ENCODE measurements around the gene RAD51B. TPM values are rescaled to one million over a fixed set of nuclear protein-coding genes. Genes with fewer than 3 reads are reported as not detected.

Gene RAD51B
- total and polyA plus RNA-seq, 4 experiments from 2014 or later = 22.0 to 35.7 (median 31.4) TPM

- no peaks in the 10 kb centered on the region for H3K4me1 Mint-ChIP-seq
- no peaks in the 10 kb centered on the region for H3K27me3 Mint-ChIP-seq
- Histone ChIP-seq H3K36me3 (ENCODE audit: insufficient read depth, low read length) (no peaks in the 10 kb centered on the region), H3K27me3 (ENCODE audit: insufficient read depth, low read length) (no peaks in the 10 kb centered on the region), H3K27ac (ENCODE audit: low read depth, low read length) (no peak overlapping the region), H3K9me3 (ENCODE audit: control insufficient read depth in 1 of 2, low read length in 2 of 2) (no peaks in the 10 kb centered on the region), H3K4me1 (ENCODE audit: insufficient read depth, low read length) (no peaks in the 10 kb centered on the region), H3K4me3 (ENCODE audit: low read length in 2 of 2) (no peak overlapping the region)
- no peak for DNase-seq
- intact Hi-C loops (cut with micrococcal nuclease) = no loop called here
- H3K27ac Mint-ChIP-seq = no peak overlapping the region
- H3K9me3 Mint-ChIP-seq = peaks cover 0 to 2% (median 0%) of the 10 kb centered on the region in 8 donors
- POLR2A ChIA-PET (ENCODE audit: partially characterized antibody) = no interaction called here
- CTCF ChIA-PET (ENCODE audit: partially characterized antibody) = no interaction called here
- no peak overlapping the region for H3K4me3 Mint-ChIP-seq
- no peaks in the 10 kb centered on the region for H3K36me3 Mint-ChIP-seq
Observed at GRCh38 chr14:68011406-68012028, 191.9 kb downstream of the RAD51B start.

GRCh38 chr14:68012871-68013270 lies 193.3 kb downstream of the RAD51B start:
- Histone ChIP-seq H3K4me1 (ENCODE audit: insufficient read depth, low read length) (no peaks in the 10 kb centered on the region), H3K27ac (ENCODE audit: low read depth, low read length) (no peak overlapping the region), H3K27me3 (ENCODE audit: insufficient read depth, low read length) (no peaks in the 10 kb centered on the region), H3K4me3 (ENCODE audit: low read length in 2 of 2) (no peak overlapping the region), H3K36me3 (ENCODE audit: insufficient read depth, low read length) (no peaks in the 10 kb centered on the region), H3K9me3 (ENCODE audit: control insufficient read depth in 1 of 2, low read length in 2 of 2) (no peaks in the 10 kb centered on the region)
- no peaks in the 10 kb centered on the region for H3K36me3 Mint-ChIP-seq
- ChIA-PET POLR2A (ENCODE audit: partially characterized antibody) (no interaction called here), CTCF (ENCODE audit: partially characterized antibody) (no interaction called here)
- H3K27me3 Mint-ChIP-seq = no peaks in the 10 kb centered on the region
- DNase-seq = no peak
- H3K27ac Mint-ChIP-seq = no peak overlapping the region
- H3K9me3 Mint-ChIP-seq = peaks cover 0 to 2% (median 0%) of the 10 kb centered on the region in 8 donors
- no peaks in the 10 kb centered on the region for H3K4me1 Mint-ChIP-seq
- no peak overlapping the region for H3K4me3 Mint-ChIP-seq
- intact Hi-C loops (cut with micrococcal nuclease) = no loop called here

GRCh38 chr14:68013326-68013725 lies 193.7 kb downstream of the RAD51B start:
- H3K27me3 ChIP-seq (ENCODE audit: insufficient read depth, low read length) = no peaks in the 10 kb centered on the region
- Mint-ChIP-seq H3K27me3 (no peaks in the 10 kb centered on the region), H3K27ac (no peak overlapping the region), H3K9me3 (peaks cover 0 to 2% (median 0%) of the 10 kb centered on the region in 8 donors), H3K4me1 (no peaks in the 10 kb centered on the region), H3K36me3 (no peaks in the 10 kb centered on the region), H3K4me3 (no peak overlapping the region)
- CTCF ChIA-PET (ENCODE audit: partially characterized antibody) = no interaction called here
- no peaks in the 10 kb centered on the region for H3K36me3 ChIP-seq (ENCODE audit: insufficient read depth, low read length)
- no peak for DNase-seq
- no peak overlapping the region for H3K27ac ChIP-seq (ENCODE audit: low read depth, low read length)
- H3K4me1 ChIP-seq (ENCODE audit: insufficient read depth, low read length) = no peaks in the 10 kb centered on the region
- POLR2A ChIA-PET (ENCODE audit: partially characterized antibody) = no interaction called here
- no peak overlapping the region for H3K4me3 ChIP-seq (ENCODE audit: low read length in 2 of 2)
- no peaks in the 10 kb centered on the region for H3K9me3 ChIP-seq (ENCODE audit: control insufficient read depth in 1 of 2, low read length in 2 of 2)
- intact Hi-C loops (cut with micrococcal nuclease) = no loop called here

- H3K4me3 Mint-ChIP-seq = no peak overlapping the region
- intact Hi-C loops (cut with micrococcal nuclease) = no loop called here
- H3K4me1 Mint-ChIP-seq = no peaks in the 10 kb centered on the region
- no peak overlapping the region for H3K27ac Mint-ChIP-seq
- no peaks in the 10 kb centered on the region for H3K36me3 ChIP-seq (ENCODE audit: insufficient read depth, low read length)
- POLR2A ChIA-PET (ENCODE audit: partially characterized antibody) = no interaction called here
- CTCF ChIA-PET (ENCODE audit: partially characterized antibody) = no interaction called here
- H3K9me3 ChIP-seq (ENCODE audit: control insufficient read depth in 1 of 2, low read length in 2 of 2) = no peaks in the 10 kb centered on the region
- DNase-seq = no peak
- H3K27me3 Mint-ChIP-seq = no peaks in the 10 kb centered on the region
- no peak overlapping the region for H3K27ac ChIP-seq (ENCODE audit: low read depth, low read length)
- H3K4me3 ChIP-seq (ENCODE audit: low read length in 2 of 2) = no peak overlapping the region
- H3K9me3 Mint-ChIP-seq = peaks cover 0 to 2% (median 0%) of the 10 kb centered on the region in 8 donors
- no peaks in the 10 kb centered on the region for H3K27me3 ChIP-seq (ENCODE audit: insufficient read depth, low read length)
- H3K4me1 ChIP-seq (ENCODE audit: insufficient read depth, low read length) = no peaks in the 10 kb centered on the region
- no peaks in the 10 kb centered on the region for H3K36me3 Mint-ChIP-seq
Observed at GRCh38 chr14:68014771-68015170, 195.2 kb downstream of the RAD51B start.

- POLR2A ChIA-PET (ENCODE audit: partially characterized antibody) = no interaction called here
- H3K27ac Mint-ChIP-seq = no peak overlapping the region
- no peaks in the 10 kb centered on the region for H3K27me3 ChIP-seq (ENCODE audit: insufficient read depth, low read length)
- no peaks in the 10 kb centered on the region for H3K27me3 Mint-ChIP-seq
- CTCF ChIA-PET (ENCODE audit: partially characterized antibody) = no interaction called here
- peaks cover 0 to 2% (median 0%) of the 10 kb centered on the region in 8 donors for H3K9me3 Mint-ChIP-seq
- intact Hi-C loops (cut with micrococcal nuclease) = no loop called here
- DNase-seq = no peak
- no peaks in the 10 kb centered on the region for H3K36me3 Mint-ChIP-seq
- H3K4me3 Mint-ChIP-seq = no peak overlapping the region
- no peaks in the 10 kb centered on the region for H3K9me3 ChIP-seq (ENCODE audit: control insufficient read depth in 1 of 2, low read length in 2 of 2)
- no peaks in the 10 kb centered on the region for H3K4me1 ChIP-seq (ENCODE audit: insufficient read depth, low read length)
- H3K4me3 ChIP-seq (ENCODE audit: low read length in 2 of 2) = no peak overlapping the region
- no peaks in the 10 kb centered on the region for H3K36me3 ChIP-seq (ENCODE audit: insufficient read depth, low read length)
- no peaks in the 10 kb centered on the region for H3K4me1 Mint-ChIP-seq
- H3K27ac ChIP-seq (ENCODE audit: low read depth, low read length) = no peak overlapping the region
Observed at GRCh38 chr14:68015356-68016254, 196.0 kb downstream of the RAD51B start.

GRCh38 chr14:68016255-68016914 lies 196.8 kb downstream of the RAD51B start:
- Mint-ChIP-seq H3K27me3 (no peaks in the 10 kb centered on the region), H3K4me1 (no peaks in the 10 kb centered on the region), H3K27ac (no peak overlapping the region), H3K4me3 (no peak overlapping the region), H3K36me3 (no peaks in the 10 kb centered on the region), H3K9me3 (peaks cover 0 to 2% (median 0%) of the 10 kb centered on the region in 8 donors)
- Histone ChIP-seq H3K9me3 (ENCODE audit: control insufficient read depth in 1 of 2, low read length in 2 of 2) (no peaks in the 10 kb centered on the region), H3K4me1 (ENCODE audit: insufficient read depth, low read length) (no peaks in the 10 kb centered on the region), H3K4me3 (ENCODE audit: low read length in 2 of 2) (no peak overlapping the region), H3K27ac (ENCODE audit: low read depth, low read length) (no peak overlapping the region), H3K36me3 (ENCODE audit: insufficient read depth, low read length) (no peaks in the 10 kb centered on the region), H3K27me3 (ENCODE audit: insufficient read depth, low read length) (no peaks in the 10 kb centered on the region)
- intact Hi-C loops (cut with micrococcal nuclease) = no loop called here
- ChIA-PET CTCF (ENCODE audit: partially characterized antibody) (interaction anchor here (0.7 kb wide), 1 partner anchor 83 kb away, joined by 3 read pairs; no protein-coding TSS in a partner anchor), POLR2A (ENCODE audit: partially characterized antibody) (no interaction called here)
- DNase-seq = no peak

- ChIA-PET CTCF (ENCODE audit: partially characterized antibody) (no interaction called here), POLR2A (ENCODE audit: partially characterized antibody) (no interaction called here)
- H3K27me3 Mint-ChIP-seq = peaks cover 0 to 2% of the 10 kb centered on the region in 2 donors
- no peaks in the 10 kb centered on the region for H3K9me3 ChIP-seq (ENCODE audit: control insufficient read depth in 1 of 2, low read length in 2 of 2)
- no peaks in the 10 kb centered on the region for H3K4me1 Mint-ChIP-seq
- no peak overlapping the region for H3K27ac ChIP-seq (ENCODE audit: low read depth, low read length)
- no peaks in the 10 kb centered on the region for H3K27me3 ChIP-seq (ENCODE audit: insufficient read depth, low read length)
- peaks cover 5 to 18% (median 9%) of the 10 kb centered on the region in 8 donors for H3K9me3 Mint-ChIP-seq
- no peak overlapping the region for H3K4me3 Mint-ChIP-seq
- peaks cover 1 to 8% of the 10 kb centered on the region in 2 donors for H3K36me3 Mint-ChIP-seq
- DNase-seq = no peak
- no peaks in the 10 kb centered on the region for H3K36me3 ChIP-seq (ENCODE audit: insufficient read depth, low read length)
- intact Hi-C loops (cut with micrococcal nuclease) = no loop called here
- no peak overlapping the region for H3K4me3 ChIP-seq (ENCODE audit: low read length in 2 of 2)
- no peak overlapping the region for H3K27ac Mint-ChIP-seq
- H3K4me1 ChIP-seq (ENCODE audit: insufficient read depth, low read length) = no peaks in the 10 kb centered on the region
Observed at GRCh38 chr14:68018598-68018997, 199.0 kb downstream of the RAD51B start.

Data from CD4-positive, alpha-beta memory T cell (primary cell).